ENCODE data around the gene FGF18.
"Not testable (repeated sequence)": the region's sequence is repeated elsewhere in the genome, so short reads cannot be mapped to it uniquely, and the experiment has no call there.

FGF18 gene

GRCh38 chr5:171418982-171419687 lies at the start of gene FGF18:
TSS of gene FGF18 (plus strand) at chr5:171419647. CDS start at chr5:171420200, 553 bp downstream.
- no peak for DNase-seq

GRCh38 chr5:171369898-171370297 lies 49.5 kb upstream of the FGF18 start:
- no peak for DNase-seq

GRCh38 chr5:171370881-171371280 lies 48.6 kb upstream of the FGF18 start:
- not testable (repeated sequence) for DNase-seq

GRCh38 chr5:171371326-171371725 lies 48.1 kb upstream of the FGF18 start:
- no peak for DNase-seq

- no peak for DNase-seq
Measured at GRCh38 chr5:171379961-171380360, 39.5 kb upstream of the FGF18 start.

- not testable (repeated sequence) for DNase-seq
Measured at GRCh38 chr5:171384416-171384815, 35.0 kb upstream of the FGF18 start.

GRCh38 chr5:171384999-171385398 lies 34.4 kb upstream of the FGF18 start:
- not testable (repeated sequence) for DNase-seq

GRCh38 chr5:171386006-171386671 lies 33.3 kb upstream of the FGF18 start:
- no peak for DNase-seq

GRCh38 chr5:171386861-171387344 lies 32.5 kb upstream of the FGF18 start:
- DNase-seq = no peak

- peak; percentile 95 to 97 for DNase-seq
Measured at GRCh38 chr5:171387345-171387969, 32.0 kb upstream of the FGF18 start, which contains the start of gene NPM1. TSS of gene NPM1 (plus strand) at chr5:171387849. CDS start at chr5:171387949, 100 bp downstream.

GRCh38 chr5:171387970-171388815 lies 31.3 kb upstream of the FGF18 start:
- peak; percentile 53 to 55 for DNase-seq

- no peak for DNase-seq
Measured at GRCh38 chr5:171388816-171389168, 30.7 kb upstream of the FGF18 start.

- no peak for DNase-seq
Measured at GRCh38 chr5:171390883-171391677, 28.4 kb upstream of the FGF18 start.

GRCh38 chr5:171391996-171392577 lies 27.4 kb upstream of the FGF18 start:
- no peak for DNase-seq

- no peak for DNase-seq
Measured at GRCh38 chr5:171392585-171393159, 26.8 kb upstream of the FGF18 start.

- no peak for DNase-seq
Measured at GRCh38 chr5:171395042-171395441, 24.4 kb upstream of the FGF18 start.

- not testable (repeated sequence) for DNase-seq
Measured at GRCh38 chr5:171396583-171396982, 22.9 kb upstream of the FGF18 start.

- DNase-seq = no peak
Measured at GRCh38 chr5:171397190-171397589, 22.3 kb upstream of the FGF18 start.

- DNase-seq = no peak
Measured at GRCh38 chr5:171397599-171397998, 21.8 kb upstream of the FGF18 start.

- not testable (repeated sequence) for DNase-seq
Measured at GRCh38 chr5:171398660-171399059, 20.8 kb upstream of the FGF18 start.

- DNase-seq = no peak
Measured at GRCh38 chr5:171400169-171400568, 19.3 kb upstream of the FGF18 start.
